Measurements from ENCODE around the gene FBLN2.
"Not testable (repeated sequence)": the region's sequence is repeated elsewhere in the genome, so short reads cannot be mapped to it uniquely, and the experiment has no call there.

The FBLN2 gene

GRCh38 chr3:13550791-13551360 lies 2.0 kb downstream of the FBLN2 start:
- DNase-seq = no peak

DNA sequence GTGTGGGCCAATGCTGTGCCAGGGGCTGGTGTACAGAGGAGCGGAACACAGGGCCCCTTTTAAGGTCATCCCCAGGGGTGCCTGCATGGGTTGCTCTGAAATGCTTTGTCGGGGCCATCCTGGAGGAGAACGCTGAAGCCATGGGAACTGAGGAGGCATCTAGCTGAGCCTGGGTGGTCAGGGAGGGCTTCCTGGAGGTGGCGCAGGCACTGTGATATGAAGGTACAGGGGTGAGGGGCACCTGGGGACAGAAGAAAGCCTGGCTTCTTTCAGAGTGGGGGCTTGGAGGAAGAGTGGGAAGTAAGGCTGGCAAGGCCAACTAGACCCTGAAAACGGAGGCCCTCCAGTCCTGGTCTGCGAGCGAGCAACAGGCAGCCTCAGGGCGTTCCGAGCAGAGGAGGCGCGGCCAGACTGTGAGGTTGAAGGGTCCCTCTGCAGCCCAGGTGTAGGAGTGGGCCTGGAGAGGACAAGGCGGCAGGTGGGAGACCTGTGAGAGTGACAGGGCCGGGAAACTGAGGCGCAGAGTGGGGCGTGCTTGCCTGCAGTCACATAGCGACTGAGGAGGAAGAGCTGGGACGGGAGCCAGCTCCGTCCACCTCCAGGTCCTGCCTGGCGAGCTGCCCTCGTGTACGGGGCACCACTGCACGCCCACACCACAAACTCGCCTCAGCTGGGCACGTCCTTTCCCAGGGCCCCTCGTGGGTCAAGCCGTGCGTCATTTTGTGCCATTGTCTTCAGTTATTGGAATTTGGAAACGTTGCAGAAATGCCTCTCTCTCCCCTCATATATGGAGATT lies 4.1 kb downstream of the FBLN2 start:
- no peak for DNase-seq

GRCh38 chr3:13553686-13554085 lies 4.8 kb downstream of the FBLN2 start:
- no peak for DNase-seq

DNA sequence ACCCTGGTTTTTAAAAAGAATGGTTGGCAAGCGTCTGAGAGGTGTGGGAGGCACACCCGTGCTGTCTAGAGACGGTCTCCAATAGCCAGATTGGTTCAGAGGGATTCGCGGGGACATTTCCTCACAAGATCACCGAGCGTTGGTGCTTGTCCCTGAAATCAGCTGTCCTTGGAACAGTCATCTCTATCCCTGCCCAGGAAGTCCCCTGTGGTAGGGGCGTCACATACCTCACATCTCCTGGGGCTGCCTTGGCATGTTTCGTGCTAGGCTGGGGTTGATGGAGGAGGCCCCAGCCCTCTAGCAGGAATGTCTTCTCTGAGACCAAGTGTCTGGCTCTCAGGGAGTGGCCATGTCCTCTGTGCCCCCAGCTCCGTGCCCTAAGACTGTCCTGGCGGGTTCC lies 6.8 kb downstream of the FBLN2 start:
- no peak for DNase-seq

DNA sequence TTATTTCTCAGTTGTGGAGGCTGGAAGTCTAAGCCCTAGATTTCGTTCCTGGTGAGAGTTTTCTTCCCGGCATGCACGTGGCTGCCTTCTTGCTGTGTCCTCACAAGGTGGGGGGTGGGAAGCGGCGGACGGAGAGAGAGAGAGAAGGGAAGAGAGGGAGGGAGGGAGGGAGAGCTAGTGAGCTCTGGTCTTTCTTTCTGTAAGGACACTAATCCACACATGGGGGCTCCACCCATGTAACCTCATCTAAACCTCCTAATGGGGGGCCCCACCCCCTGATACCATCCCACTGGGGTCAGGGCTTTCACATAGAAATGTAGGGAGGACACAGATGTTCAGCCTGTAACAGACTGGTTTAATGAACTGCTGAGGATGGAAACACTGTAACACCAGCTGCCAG lies 7.3 kb downstream of the FBLN2 start:
- DNase-seq = no peak

GRCh38 chr3:13556917-13557316 lies 8.0 kb downstream of the FBLN2 start:
- no peak for DNase-seq

DNA sequence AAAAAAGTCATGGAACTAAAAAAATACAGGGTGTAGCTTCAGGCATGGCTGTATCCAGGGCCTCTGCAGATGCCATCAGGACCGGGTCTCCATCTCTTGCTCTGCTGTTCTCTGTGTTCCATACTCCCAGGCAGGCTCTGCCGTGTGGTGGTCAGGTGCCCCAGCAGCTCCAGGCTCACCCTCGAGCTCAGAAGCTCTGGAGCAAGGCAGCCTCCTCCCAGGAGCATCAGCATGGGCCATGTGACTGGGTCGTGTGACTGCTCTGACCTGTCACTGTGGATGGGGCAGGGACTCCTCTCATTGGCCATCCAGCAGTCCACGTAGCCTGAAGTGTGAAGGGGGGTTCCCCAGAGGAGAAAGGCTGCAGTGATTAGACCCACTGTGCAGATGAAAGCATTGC lies 8.5 kb downstream of the FBLN2 start:
- no peak for DNase-seq

DNA sequence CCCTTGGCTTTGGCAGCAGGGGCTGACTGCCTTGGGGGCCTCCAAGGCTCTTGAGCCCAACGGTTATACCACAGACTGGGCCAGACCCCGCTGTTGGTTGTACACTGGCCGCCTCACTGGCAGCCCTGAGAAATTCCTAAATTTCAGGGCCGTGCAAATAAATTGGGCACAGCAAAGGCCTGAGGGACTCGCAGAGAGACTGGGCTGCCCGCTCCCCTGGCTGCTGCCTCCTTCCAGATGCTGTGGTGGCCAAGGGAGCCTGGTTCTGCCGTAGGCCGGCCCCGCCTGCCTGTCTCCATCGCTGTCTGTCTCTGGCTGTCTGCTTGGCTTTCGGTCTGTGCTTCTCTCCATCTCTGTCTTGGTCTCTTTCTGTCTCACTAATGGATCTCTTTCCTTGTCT lies 9.0 kb downstream of the FBLN2 start:
- DNase-seq = no peak

DNA sequence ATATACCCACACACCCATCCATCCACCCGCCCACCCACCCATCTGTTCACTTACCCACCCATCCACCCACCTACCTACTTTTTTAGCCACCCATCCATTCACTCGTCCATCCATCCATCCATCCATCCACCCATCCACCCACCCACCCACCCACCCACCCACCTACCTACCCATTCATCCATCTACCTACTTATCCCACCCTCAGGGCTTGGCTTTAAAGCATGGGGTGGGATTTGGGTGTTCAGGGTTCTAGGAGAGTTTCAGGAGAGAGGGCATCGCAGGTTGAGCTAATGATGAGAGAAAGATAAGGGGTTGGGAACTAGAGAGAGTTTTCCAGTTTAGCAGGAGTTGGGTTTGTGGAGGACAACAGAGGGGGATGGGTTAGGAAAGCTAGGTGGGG lies 9.7 kb downstream of the FBLN2 start:
- no peak for DNase-seq

DNA sequence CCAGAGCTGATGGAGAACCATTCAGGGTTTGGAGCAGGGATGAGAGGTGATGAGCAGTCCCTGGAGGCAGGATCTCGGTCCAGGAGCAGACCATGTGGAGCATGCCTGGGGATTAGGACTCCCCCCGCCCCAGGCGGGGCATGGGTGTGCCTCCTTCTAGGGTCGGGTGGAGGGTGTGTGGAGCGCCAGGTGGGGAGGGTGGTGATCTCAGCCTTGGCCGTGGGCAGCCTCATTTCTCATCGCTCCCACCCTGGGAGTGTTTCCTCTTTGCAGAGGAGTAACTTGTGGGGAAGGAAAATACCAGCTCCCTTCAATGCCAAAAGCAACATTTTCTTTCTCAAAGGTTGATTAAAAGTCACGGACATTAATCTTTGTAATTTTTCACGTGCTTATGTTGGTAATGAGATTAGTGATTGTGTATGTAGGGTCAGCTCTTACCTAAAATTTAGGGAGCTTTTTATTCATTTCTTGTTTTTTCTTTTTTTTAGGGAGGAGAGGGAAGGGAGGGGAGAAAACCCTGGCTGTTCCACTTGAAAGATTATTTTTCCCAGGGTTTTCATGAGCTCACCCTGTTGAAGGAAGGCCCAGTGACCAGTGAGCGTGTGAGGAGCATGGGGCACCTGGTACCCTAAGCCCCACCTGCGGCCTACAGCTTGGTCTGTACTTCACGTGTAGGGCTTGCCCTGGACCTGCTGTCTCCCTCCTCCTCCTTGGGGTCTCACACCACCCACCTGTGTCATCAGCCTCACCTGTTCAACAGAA lies 11.0 kb downstream of the FBLN2 start:
- no peak for DNase-seq

DNA sequence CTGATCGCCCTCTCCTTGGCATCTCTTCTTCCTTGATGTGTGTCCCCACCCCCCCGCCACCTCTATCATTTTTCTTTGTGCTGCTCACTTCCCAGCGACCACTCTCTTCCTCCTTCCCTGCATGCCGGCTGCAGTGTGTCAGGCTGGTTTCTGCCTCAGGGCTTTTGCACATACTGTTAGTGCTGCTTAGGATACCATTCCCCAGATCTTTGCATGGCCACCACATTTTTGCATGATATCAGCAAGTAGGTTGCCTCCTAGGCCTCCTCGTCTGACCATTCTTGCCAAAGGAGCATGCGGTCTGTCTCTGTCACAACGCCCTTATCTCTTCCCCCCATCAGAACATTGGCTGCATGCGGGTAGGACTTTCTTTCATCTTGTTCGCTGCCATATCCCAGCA lies 12.5 kb downstream of the FBLN2 start:
- no peak for DNase-seq

DNA sequence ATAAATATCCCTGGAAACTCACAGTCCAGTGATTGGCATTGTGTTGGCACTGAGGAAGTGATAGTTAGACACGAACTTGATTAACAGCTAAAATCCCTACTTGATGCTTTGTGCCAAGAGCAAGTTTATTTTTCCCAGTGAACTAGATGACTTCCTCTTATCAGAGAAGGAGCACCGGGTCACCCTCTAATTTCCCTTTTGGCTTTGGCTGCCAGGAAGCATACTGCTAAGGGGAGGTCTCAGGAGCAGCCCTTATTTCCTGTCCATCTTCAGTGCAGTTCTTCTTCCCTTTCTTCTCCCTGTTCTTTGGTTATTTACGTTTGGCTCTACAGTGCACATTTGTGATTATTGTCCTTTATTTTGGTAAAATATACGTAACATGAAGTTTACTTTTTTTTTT lies 13.0 kb downstream of the FBLN2 start:
- DNase-seq = no peak

DNA sequence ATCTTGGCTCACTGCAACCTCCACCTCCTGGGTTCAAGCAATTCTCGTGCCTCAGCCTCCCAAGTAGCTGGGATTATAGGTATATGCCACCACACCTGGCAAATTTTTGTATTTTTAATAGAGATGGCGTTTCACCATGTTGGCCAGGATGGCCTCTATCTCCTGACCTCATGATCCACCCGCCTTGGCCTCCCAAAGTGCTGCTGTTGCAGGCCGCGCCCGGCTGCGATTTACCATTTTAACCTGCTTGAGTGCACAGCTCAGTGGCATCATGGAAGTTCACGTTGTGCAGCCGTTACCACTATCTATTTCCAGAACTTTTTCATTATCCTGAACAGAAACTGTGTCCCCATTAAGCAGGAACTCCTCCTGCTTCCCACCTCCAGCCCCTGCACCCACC lies 13.5 kb downstream of the FBLN2 start:
- DNase-seq = not testable (repeated sequence)

- DNase-seq = no peak
These were observed 14.4 kb downstream of the FBLN2 start for GRCh38 chr3:13563321-13563720.

- DNase-seq = no peak
These were observed 15.0 kb downstream of the FBLN2 start for GRCh38 chr3:13563911-13564310.

GRCh38 chr3:13564751-13565560 lies 16.0 kb downstream of the FBLN2 start:
- no peak for DNase-seq

GRCh38 chr3:13565581-13566452 lies 16.9 kb downstream of the FBLN2 start:
- no peak for DNase-seq

DNA sequence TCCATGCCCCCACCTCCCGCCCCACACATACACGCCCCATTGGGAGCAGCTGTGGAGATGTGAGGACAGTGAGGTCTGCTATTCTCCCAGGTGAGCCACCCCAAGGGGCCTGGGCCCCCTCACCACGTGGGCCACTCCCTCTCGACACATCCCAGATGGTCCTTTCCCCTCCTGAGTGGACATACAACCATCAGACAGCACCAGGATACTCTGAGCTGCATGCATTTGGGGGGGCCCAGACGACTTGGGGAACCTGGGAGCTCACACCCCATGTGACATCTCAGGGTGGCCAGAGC lies 17.5 kb downstream of the FBLN2 start:
- DNase-seq = no peak

- no peak for DNase-seq
These were observed 17.9 kb downstream of the FBLN2 start for GRCh38 chr3:13566769-13567310.

DNA sequence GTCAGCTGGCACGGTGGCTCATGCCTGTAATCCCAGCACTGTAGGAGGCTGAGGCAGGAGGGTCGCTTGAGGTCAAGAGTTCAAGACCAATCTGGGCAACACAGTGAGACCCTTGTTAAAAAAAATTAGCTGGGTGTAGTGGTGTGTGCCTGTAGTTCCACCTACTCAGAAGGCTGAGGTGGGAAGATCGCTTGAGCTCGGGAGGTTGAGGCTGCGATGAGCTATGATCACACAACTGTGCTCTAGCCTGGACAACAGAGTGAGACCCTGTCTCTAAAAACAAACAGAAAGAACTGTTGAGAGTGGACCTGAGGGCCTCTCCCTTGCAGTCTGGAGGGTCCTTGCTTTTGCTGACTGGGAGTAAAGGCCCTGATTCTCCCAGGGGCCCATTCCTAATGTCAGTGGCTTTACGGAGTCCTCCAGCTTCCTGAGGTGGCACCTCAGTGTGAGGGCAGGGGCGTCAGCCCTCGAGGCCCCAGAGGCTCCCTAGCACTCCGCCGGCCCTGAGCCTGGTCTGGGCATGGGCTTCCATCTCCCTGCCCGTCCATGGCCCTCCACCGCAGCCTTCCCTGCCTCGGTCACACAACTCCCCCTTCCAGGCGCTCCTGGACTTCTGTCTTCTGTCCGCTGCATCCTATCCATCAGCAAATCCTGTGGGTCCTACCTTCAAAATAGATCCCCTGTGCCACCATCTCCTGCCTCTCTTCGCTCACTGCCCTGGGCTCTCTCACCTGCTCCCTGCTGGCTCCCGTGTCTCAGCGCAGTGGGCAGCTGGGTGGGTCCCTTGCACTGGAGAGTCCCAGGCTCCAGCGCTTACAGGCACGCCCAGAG lies 19.0 kb downstream of the FBLN2 start:
- DNase-seq = no peak

DNA sequence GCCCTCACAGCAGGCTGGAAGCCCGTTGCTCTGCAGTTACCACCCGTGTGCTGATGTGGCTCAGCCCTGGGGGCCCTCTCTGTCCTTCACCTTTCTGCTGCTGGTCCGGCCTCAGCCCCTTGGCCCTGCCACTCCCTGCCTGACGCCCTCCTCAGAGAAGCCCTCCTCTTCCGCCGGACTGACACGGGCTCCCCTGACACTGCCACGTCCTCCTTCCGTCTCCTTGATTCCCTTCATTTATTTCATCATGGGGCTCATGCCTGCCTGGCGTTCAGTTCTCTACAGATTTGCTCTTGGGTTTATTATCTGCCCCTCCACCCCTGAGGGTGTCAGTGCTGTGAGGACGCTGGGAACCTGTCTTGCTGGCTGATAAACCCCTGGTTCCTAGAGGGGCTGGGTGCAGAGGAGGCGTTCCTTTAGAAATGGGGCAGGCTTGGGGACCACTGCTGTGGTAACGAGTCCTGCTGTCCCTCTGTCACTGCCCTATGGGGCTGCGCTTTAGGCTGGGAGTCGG lies 19.6 kb downstream of the FBLN2 start:
- no peak for DNase-seq
